Osteocyte (in vitro differentiated cells): ENCODE results near the gene ULK2. TPM values are rescaled to one million over a fixed set of nuclear protein-coding genes. Genes with fewer than 3 reads are reported as not detected.

Experiments used
- DNase-seq: peaks from one replicate; pipeline ENCODE4 v3.0.0; 2021; ENCODE audit warnings: mixed read lengths; ENCODE audit not compliant: unreplicated experiment; ENCODE audit errors: extremely low spot score
- H3K27ac Mint-ChIP-seq: one replicate; pipeline ENCODE4 v1.8.0; 2021; ENCODE audit warnings: mild to moderate bottlenecking, mixed read lengths; ENCODE audit not compliant: unreplicated experiment
- H3K27me3 Mint-ChIP-seq: one replicate; pipeline ENCODE4 v1.8.0; 2021; ENCODE audit warnings: mixed read lengths; ENCODE audit not compliant: unreplicated experiment
- H3K36me3 Mint-ChIP-seq: one replicate; pipeline ENCODE4 v1.8.0; 2021; ENCODE audit warnings: mixed read lengths; ENCODE audit not compliant: unreplicated experiment
- H3K4me1 Mint-ChIP-seq: one replicate; pipeline ENCODE4 v1.8.0; 2021; ENCODE audit warnings: mixed read lengths; ENCODE audit not compliant: unreplicated experiment
- H3K4me3 Mint-ChIP-seq: one replicate; pipeline ENCODE4 v1.8.0; 2021; ENCODE audit warnings: mild to moderate bottlenecking, moderate library complexity, mixed read lengths; ENCODE audit not compliant: unreplicated experiment
- H3K9me3 Mint-ChIP-seq: one replicate; pipeline ENCODE4 v1.8.0; 2021; ENCODE audit warnings: mixed read lengths; ENCODE audit not compliant: unreplicated experiment
- total RNA-seq: library from RNA; stranded (reverse); gene quantifications from 2 replicates; pipeline ENCODE4 v1.2.1, GENCODE V29; 2021
- TF ChIP-seq, protein P1 (sequence below): fragments of 200-600 bp; sonication (generic); IDR thresholded peaks from 2 replicates; pipeline ENCODE4 v1.5.0; 2021; ENCODE audit warnings: antibody characterized with exemption, mild to moderate bottlenecking, moderate library complexity

ULK2 gene
- total RNA-seq, 1 donor from 2014 or later: 33.3 TPM

DNA sequence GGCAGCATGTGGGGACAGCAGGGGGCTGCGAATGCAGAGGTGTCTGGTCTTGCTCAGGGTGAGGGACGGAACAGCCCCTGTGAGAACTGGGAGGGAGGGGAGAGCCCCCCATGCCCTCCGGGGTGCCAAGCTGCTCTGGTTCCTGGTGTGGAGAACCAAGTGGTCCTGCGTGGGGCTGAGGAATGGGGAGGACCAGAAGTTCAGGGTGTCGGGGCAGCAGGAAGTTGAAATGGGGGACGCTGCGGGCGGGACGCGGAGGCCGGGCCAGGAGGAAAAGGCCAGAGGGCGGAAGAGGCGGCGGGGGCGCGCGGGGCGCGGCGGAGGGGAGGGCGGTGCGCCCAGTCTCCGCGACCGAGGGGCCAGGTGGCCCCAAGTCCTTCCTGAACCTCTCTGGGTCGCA lies 123.2 kb downstream of the ULK2 start:
- H3K27ac Mint-ChIP-seq: no peak overlapping the region

DNA sequence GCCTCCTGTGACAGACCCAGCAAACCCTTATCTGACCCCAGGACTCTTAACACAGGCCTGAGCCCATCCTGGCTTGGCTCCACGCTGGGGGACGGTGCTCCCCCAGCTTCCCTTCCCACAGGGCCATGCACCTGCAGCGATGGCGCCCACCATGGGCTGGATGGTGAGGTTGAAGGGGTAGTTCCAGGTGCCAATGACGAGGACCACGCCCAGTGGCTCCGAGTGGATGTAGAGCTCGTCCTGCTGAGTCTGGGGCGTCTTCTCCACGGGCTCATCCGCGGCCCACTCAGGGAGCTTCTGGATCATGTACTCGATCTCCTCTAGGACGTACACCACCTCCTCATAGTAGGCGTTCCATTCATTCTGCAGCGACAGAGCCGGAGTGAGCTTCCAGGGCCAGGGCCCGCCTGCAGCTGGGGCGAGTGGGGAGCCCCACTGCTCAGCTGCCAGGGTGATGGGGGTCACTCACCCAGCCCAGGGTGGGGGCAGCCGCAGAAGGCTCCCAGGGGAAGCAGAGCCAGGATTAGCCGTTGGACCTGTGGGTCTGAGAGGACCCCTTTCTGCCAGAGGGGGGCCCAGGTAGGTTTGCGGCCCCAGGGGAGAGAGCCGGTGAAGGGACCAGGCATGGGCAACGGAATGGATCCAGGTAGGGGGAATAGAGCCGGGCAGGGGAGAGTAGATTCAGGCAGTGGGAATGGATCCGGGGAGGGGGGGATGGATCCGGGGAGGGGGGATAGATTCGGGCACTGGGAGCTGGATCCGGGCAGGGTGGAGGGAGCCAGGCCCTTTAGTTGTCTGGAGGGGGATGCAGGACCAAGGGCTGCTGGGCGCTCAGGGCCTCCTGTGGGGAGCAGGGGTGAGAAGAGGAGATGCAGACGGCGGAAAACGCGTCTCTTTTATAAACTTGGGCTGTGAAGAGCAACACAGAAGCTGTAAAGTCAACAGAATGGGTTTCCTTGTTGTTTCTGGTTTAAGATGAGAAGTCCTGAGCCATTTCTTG lies 124.3 kb downstream of the ULK2 start:
- DNase-seq: no peak
- no peaks in the 10 kb centered on the region for H3K27me3 Mint-ChIP-seq
- no peak overlapping the region for H3K27ac Mint-ChIP-seq
- no peaks in the 10 kb centered on the region for H3K36me3 Mint-ChIP-seq
- peak overlapping the region; percentile 35 for H3K4me3 Mint-ChIP-seq
- H3K4me1 Mint-ChIP-seq: peaks cover 16% of the 10 kb centered on the region
- no peaks in the 10 kb centered on the region for H3K9me3 Mint-ChIP-seq
- TF ChIP-seq, protein P1, sequence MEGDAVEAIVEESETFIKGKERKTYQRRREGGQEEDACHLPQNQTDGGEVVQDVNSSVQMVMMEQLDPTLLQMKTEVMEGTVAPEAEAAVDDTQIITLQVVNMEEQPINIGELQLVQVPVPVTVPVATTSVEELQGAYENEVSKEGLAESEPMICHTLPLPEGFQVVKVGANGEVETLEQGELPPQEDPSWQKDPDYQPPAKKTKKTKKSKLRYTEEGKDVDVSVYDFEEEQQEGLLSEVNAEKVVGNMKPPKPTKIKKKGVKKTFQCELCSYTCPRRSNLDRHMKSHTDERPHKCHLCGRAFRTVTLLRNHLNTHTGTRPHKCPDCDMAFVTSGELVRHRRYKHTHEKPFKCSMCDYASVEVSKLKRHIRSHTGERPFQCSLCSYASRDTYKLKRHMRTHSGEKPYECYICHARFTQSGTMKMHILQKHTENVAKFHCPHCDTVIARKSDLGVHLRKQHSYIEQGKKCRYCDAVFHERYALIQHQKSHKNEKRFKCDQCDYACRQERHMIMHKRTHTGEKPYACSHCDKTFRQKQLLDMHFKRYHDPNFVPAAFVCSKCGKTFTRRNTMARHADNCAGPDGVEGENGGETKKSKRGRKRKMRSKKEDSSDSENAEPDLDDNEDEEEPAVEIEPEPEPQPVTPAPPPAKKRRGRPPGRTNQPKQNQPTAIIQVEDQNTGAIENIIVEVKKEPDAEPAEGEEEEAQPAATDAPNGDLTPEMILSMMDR: no peak

More for the DNA sequence above, 123.2 kb downstream of the ULK2 start:
- H3K4me3 Mint-ChIP-seq: peak overlapping the region; percentile 68
- H3K27me3 Mint-ChIP-seq: no peaks in the 10 kb centered on the region
- H3K4me1 Mint-ChIP-seq: peaks cover 27% of the 10 kb centered on the region
- no peak for DNase-seq
- no peaks in the 10 kb centered on the region for H3K9me3 Mint-ChIP-seq
- TF ChIP-seq, protein P1: no peak
- no peaks in the 10 kb centered on the region for H3K36me3 Mint-ChIP-seq

DNA sequence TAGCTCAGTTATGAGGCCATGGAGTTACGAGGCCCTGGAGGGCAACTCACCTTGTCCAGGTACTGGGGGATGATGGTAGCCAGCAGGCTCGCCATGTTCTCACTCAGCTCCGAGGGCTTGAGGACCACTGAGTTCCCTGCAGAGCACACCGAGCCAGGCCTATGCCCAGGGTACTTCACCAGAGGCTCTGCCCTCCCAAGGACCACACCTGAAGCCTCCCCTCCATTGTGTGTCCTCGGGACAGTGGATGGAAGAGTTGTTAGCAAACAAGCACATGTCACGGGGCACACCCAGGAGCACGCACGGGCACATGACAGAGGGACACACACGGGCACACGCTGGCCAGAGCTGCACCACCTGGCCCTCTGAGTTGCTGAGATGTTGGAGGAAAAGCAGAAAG lies 125.2 kb downstream of the ULK2 start:
- H3K4me3 Mint-ChIP-seq: no peak overlapping the region
- H3K36me3 Mint-ChIP-seq: no peaks in the 10 kb centered on the region
- no peaks in the 10 kb centered on the region for H3K27me3 Mint-ChIP-seq
- peaks cover 7% of the 10 kb centered on the region for H3K4me1 Mint-ChIP-seq
- TF ChIP-seq, protein P1: no peak
- no peak for DNase-seq
- no peaks in the 10 kb centered on the region for H3K9me3 Mint-ChIP-seq
- H3K27ac Mint-ChIP-seq: no peak overlapping the region

DNA sequence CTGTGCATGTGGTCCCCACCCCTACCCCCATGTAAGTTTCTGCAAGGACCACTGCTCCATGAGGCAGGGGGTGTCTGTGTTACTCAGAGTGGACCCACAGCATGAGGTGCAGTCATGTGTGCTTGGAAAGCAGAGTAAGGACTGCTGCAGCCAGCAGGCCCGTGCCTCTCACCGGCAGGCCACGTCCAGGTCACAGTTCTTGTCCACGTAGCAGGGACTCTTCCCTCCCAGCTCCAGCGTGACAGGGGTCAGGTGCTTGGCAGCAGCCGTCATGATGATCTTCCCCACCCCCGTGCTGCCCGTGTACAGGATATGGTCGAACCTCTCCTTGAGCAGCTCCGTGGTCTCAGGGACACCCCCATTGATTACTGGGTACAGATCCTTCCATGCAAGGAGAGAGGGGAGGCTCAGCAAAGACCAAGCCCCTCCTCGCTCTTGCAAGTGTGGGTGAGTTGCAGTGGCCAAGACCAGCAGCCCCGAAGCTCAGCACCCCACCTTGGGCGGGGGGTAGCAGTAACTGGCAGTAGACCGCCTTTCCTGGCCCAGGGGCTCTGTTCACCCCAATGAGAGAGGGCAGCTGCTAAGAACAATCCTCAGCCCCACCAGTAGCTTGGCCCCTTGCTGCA lies 125.8 kb downstream of the ULK2 start:
- no peak for DNase-seq
- Mint-ChIP-seq H3K27ac (no peak overlapping the region), H3K27me3 (no peaks in the 10 kb centered on the region), H3K36me3 (no peaks in the 10 kb centered on the region), H3K9me3 (no peaks in the 10 kb centered on the region), H3K4me3 (no peak overlapping the region), H3K4me1 (peaks cover 7% of the 10 kb centered on the region)
- TF ChIP-seq, protein P1: no peak

DNA sequence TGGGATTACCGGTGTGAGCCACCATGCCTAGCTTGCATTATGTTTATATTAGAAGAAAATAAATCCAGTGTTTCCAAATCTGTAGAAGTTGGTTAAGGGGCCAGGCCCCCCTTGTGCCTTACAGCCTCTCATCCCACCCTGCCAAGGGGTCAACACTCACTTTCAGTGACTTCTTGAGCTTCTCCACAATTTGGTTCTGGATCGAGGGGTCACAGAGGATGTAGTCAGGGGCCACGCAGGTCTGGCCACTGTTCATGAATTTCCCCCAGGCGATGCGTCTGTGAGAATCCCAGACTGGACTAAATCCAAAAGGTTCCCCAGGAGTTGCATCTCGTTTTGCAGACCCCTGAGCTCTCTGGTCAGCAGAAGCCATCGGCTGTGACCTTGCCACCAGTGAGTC lies 126.8 kb downstream of the ULK2 start:
- H3K27ac Mint-ChIP-seq: no peak overlapping the region
- TF ChIP-seq, protein P1: no peak
- H3K4me3 Mint-ChIP-seq: no peak overlapping the region

More for the DNA sequence above, 126.8 kb downstream of the ULK2 start:
- peaks cover 10% of the 10 kb centered on the region for H3K4me1 Mint-ChIP-seq
- H3K36me3 Mint-ChIP-seq: no peaks in the 10 kb centered on the region
- no peaks in the 10 kb centered on the region for H3K27me3 Mint-ChIP-seq
- no peaks in the 10 kb centered on the region for H3K9me3 Mint-ChIP-seq
- DNase-seq: no peak
